Measurements from ENCODE around the gene GFOD1.

Gene GFOD1

GRCh38 chr6:13417954-13418353 lies 69.4 kb downstream of the GFOD1 start:
- no peak overlapping the region for H2AK5ac ChIP-seq (ENCODE audit: low read length)
- H2BK5ac ChIP-seq (ENCODE audit: low read length), result no peak overlapping the region
- no peak overlapping the region for H4K8ac ChIP-seq (ENCODE audit: low read depth, low read length)
- no peak overlapping the region for H3K18ac ChIP-seq (ENCODE audit: low read length)
- H3K27me3 ChIP-seq (ENCODE audit: insufficient read depth, low read length, poor library complexity), result no peaks in the 10 kb centered on the region
- H2BK15ac ChIP-seq (replicated peaks; ENCODE audit: low read depth), result no peak overlapping the region
- no peak overlapping the region for H3K4me3 ChIP-seq (ENCODE audit: low read length)
- no peak overlapping the region for H3K4me2 ChIP-seq (ENCODE audit: low read length)
- no CpG with 5 or more reads among the region's 2 CpGs for WGBS (ENCODE audit: extremely low coverage, insufficient coverage, low lambda C conversion rate)
- no peak overlapping the region for H4K5ac ChIP-seq (ENCODE audit: low read length)
- no peak overlapping the region for H3K27ac ChIP-seq (ENCODE audit: low read depth, low read length)
- DNase-seq, result no peak
- no peak overlapping the region for H3K56ac ChIP-seq (ENCODE audit: low read length)
- peaks cover 2% of the 10 kb centered on the region for H3K79me1 ChIP-seq (ENCODE audit: low read length)
- no peak overlapping the region for H2BK120ac ChIP-seq (ENCODE audit: low read depth, low read length)
- no peak overlapping the region for H3K23ac ChIP-seq (ENCODE audit: low read length)
- no peak overlapping the region for H3K4ac ChIP-seq (ENCODE audit: low read depth, low read length)
- peaks cover 8% of the 10 kb centered on the region for H3K4me1 ChIP-seq (ENCODE audit: control insufficient read depth, low read depth, low read length)
- H3K36me3 ChIP-seq (ENCODE audit: control insufficient read depth, insufficient read depth, low read length), result no peaks in the 10 kb centered on the region
- H3K9ac ChIP-seq (ENCODE audit: low read length), result no peak overlapping the region
- no peaks in the 10 kb centered on the region for H3K79me2 ChIP-seq (ENCODE audit: control insufficient read depth, insufficient read depth, low read length)

- Histone ChIP-seq H3K18ac (ENCODE audit: low read length) (no peak overlapping the region), H3K23ac (ENCODE audit: low read length) (no peak overlapping the region), H2BK5ac (ENCODE audit: low read length) (no peak overlapping the region), H3K79me1 (ENCODE audit: low read length) (peaks cover 3% of the 10 kb centered on the region), H3K4ac (ENCODE audit: low read depth, low read length) (no peak overlapping the region), H2BK15ac (replicated peaks; ENCODE audit: low read depth) (no peak overlapping the region), H3K79me2 (ENCODE audit: control insufficient read depth, insufficient read depth, low read length) (no peaks in the 10 kb centered on the region), H2BK120ac (ENCODE audit: low read depth, low read length) (no peak overlapping the region), H3K4me1 (ENCODE audit: control insufficient read depth, low read depth, low read length) (peaks cover 10% of the 10 kb centered on the region), H2AK5ac (ENCODE audit: low read length) (no peak overlapping the region), H3K9ac (ENCODE audit: low read length) (no peak overlapping the region), H3K36me3 (ENCODE audit: control insufficient read depth, insufficient read depth, low read length) (no peaks in the 10 kb centered on the region), H3K27me3 (ENCODE audit: insufficient read depth, low read length, poor library complexity) (no peaks in the 10 kb centered on the region), H3K4me2 (ENCODE audit: low read length) (no peak overlapping the region), H3K27ac (ENCODE audit: low read depth, low read length) (no peak overlapping the region), H3K56ac (ENCODE audit: low read length) (no peak overlapping the region), H4K5ac (ENCODE audit: low read length) (no peak overlapping the region), H4K8ac (ENCODE audit: low read depth, low read length) (no peak overlapping the region), H3K4me3 (ENCODE audit: low read length) (no peak overlapping the region)
- DNase-seq, result no peak
- no CpG with 5 or more reads among the region's 6 CpGs for WGBS (ENCODE audit: extremely low coverage, insufficient coverage, low lambda C conversion rate)
Observed at GRCh38 chr6:13417431-13417830, 70.0 kb downstream of the GFOD1 start.

GRCh38 chr6:13415283-13415682 lies 72.1 kb downstream of the GFOD1 start:
- no peaks in the 10 kb centered on the region for H3K36me3 ChIP-seq (ENCODE audit: control insufficient read depth, insufficient read depth, low read length)
- H2AK5ac ChIP-seq (ENCODE audit: low read length), result no peak overlapping the region
- H3K4ac ChIP-seq (ENCODE audit: low read depth, low read length), result no peak overlapping the region
- H4K8ac ChIP-seq (ENCODE audit: low read depth, low read length), result no peak overlapping the region
- H3K4me3 ChIP-seq (ENCODE audit: low read length), result no peak overlapping the region
- peaks cover 2% of the 10 kb centered on the region for H3K4me1 ChIP-seq (ENCODE audit: control insufficient read depth, low read depth, low read length)
- no peak overlapping the region for H3K4me2 ChIP-seq (ENCODE audit: low read length)
- no peak overlapping the region for H3K56ac ChIP-seq (ENCODE audit: low read length)
- DNase-seq, result no peak
- no peak overlapping the region for H3K27ac ChIP-seq (ENCODE audit: low read depth, low read length)
- H3K9ac ChIP-seq (ENCODE audit: low read length), result no peak overlapping the region
- H4K5ac ChIP-seq (ENCODE audit: low read length), result no peak overlapping the region
- no CpG with 5 or more reads among the region's 5 CpGs for WGBS (ENCODE audit: extremely low coverage, insufficient coverage, low lambda C conversion rate)
- no peaks in the 10 kb centered on the region for H3K27me3 ChIP-seq (ENCODE audit: insufficient read depth, low read length, poor library complexity)
- no peak overlapping the region for H2BK5ac ChIP-seq (ENCODE audit: low read length)
- no peak overlapping the region for H2BK120ac ChIP-seq (ENCODE audit: low read depth, low read length)
- no peak overlapping the region for H3K23ac ChIP-seq (ENCODE audit: low read length)
- no peak overlapping the region for H3K18ac ChIP-seq (ENCODE audit: low read length)
- H2BK15ac ChIP-seq (replicated peaks; ENCODE audit: low read depth), result no peak overlapping the region
- H3K79me1 ChIP-seq (ENCODE audit: low read length), result peaks cover 2% of the 10 kb centered on the region
- H3K79me2 ChIP-seq (ENCODE audit: control insufficient read depth, insufficient read depth, low read length), result no peaks in the 10 kb centered on the region

GRCh38 chr6:13413900-13414555 lies 73.4 kb downstream of the GFOD1 start:
- H3K4me2 ChIP-seq (ENCODE audit: low read length), result no peak overlapping the region
- DNase-seq, result no peak
- H3K23ac ChIP-seq (ENCODE audit: low read length), result no peak overlapping the region
- H3K56ac ChIP-seq (ENCODE audit: low read length), result no peak overlapping the region
- H2BK5ac ChIP-seq (ENCODE audit: low read length), result no peak overlapping the region
- no peak overlapping the region for H2BK15ac ChIP-seq (replicated peaks; ENCODE audit: low read depth)
- H3K79me2 ChIP-seq (ENCODE audit: control insufficient read depth, insufficient read depth, low read length), result no peaks in the 10 kb centered on the region
- H3K4ac ChIP-seq (ENCODE audit: low read depth, low read length), result no peak overlapping the region
- no peak overlapping the region for H3K27ac ChIP-seq (ENCODE audit: low read depth, low read length)
- no peak overlapping the region for H3K4me3 ChIP-seq (ENCODE audit: low read length)
- no peak overlapping the region for H4K5ac ChIP-seq (ENCODE audit: low read length)
- no peaks in the 10 kb centered on the region for H3K36me3 ChIP-seq (ENCODE audit: control insufficient read depth, insufficient read depth, low read length)
- no CpG with 5 or more reads among the region's 7 CpGs for WGBS (ENCODE audit: extremely low coverage, insufficient coverage, low lambda C conversion rate)
- no peaks in the 10 kb centered on the region for H3K27me3 ChIP-seq (ENCODE audit: insufficient read depth, low read length, poor library complexity)
- no peak overlapping the region for H3K18ac ChIP-seq (ENCODE audit: low read length)
- no peak overlapping the region for H4K8ac ChIP-seq (ENCODE audit: low read depth, low read length)
- no peak overlapping the region for H3K9ac ChIP-seq (ENCODE audit: low read length)
- peaks cover 2% of the 10 kb centered on the region for H3K4me1 ChIP-seq (ENCODE audit: control insufficient read depth, low read depth, low read length)
- peaks cover 2% of the 10 kb centered on the region for H3K79me1 ChIP-seq (ENCODE audit: low read length)
- no peak overlapping the region for H2AK5ac ChIP-seq (ENCODE audit: low read length)
- H2BK120ac ChIP-seq (ENCODE audit: low read depth, low read length), result no peak overlapping the region

GRCh38 chr6:13413466-13413862 lies 73.9 kb downstream of the GFOD1 start:
- Histone ChIP-seq H3K18ac (ENCODE audit: low read length) (no peak overlapping the region), H3K36me3 (ENCODE audit: control insufficient read depth, insufficient read depth, low read length) (no peaks in the 10 kb centered on the region), H3K27me3 (ENCODE audit: insufficient read depth, low read length, poor library complexity) (no peaks in the 10 kb centered on the region), H3K23ac (ENCODE audit: low read length) (no peak overlapping the region), H3K4ac (ENCODE audit: low read depth, low read length) (no peak overlapping the region), H3K4me3 (ENCODE audit: low read length) (no peak overlapping the region), H2BK5ac (ENCODE audit: low read length) (no peak overlapping the region), H2BK15ac (replicated peaks; ENCODE audit: low read depth) (no peak overlapping the region), H2AK5ac (ENCODE audit: low read length) (no peak overlapping the region), H3K4me2 (ENCODE audit: low read length) (no peak overlapping the region), H2BK120ac (ENCODE audit: low read depth, low read length) (no peak overlapping the region), H3K56ac (ENCODE audit: low read length) (no peak overlapping the region), H4K8ac (ENCODE audit: low read depth, low read length) (no peak overlapping the region), H3K79me2 (ENCODE audit: control insufficient read depth, insufficient read depth, low read length) (no peaks in the 10 kb centered on the region), H3K79me1 (ENCODE audit: low read length) (peaks cover 2% of the 10 kb centered on the region), H3K9ac (ENCODE audit: low read length) (no peak overlapping the region), H3K27ac (ENCODE audit: low read depth, low read length) (no peak overlapping the region), H3K4me1 (ENCODE audit: control insufficient read depth, low read depth, low read length) (peaks cover 2% of the 10 kb centered on the region), H4K5ac (ENCODE audit: low read length) (no peak overlapping the region)
- DNase-seq, result no peak
- WGBS (ENCODE audit: extremely low coverage, insufficient coverage, low lambda C conversion rate), result no CpG with 5 or more reads among the region's 3 CpGs

All from mesendoderm (in vitro differentiated cells).